ENCODE measurements around the gene GSTO2. TPM values are rescaled to one million over a fixed set of nuclear protein-coding genes. Genes with fewer than 3 reads are reported as not detected.

GSTO2 gene
- total and polyA plus RNA-seq, 2 donors (not counting 1 experiment from before 2014, with no cell fraction given) = 2.9 to 3.1 TPM

- Histone ChIP-seq H3K79me2 (ENCODE audit: control insufficient read depth, insufficient read depth, low read length) (peaks cover 20% of the 10 kb centered on the region), H3K36me3 (ENCODE audit: control insufficient read depth, insufficient read depth, low read length) (no peaks in the 10 kb centered on the region), H3K27ac (ENCODE audit: insufficient read depth, low read length) (no peak overlapping the region), H3K27me3 (ENCODE audit: control insufficient read depth, insufficient read depth, low read length) (no peaks in the 10 kb centered on the region), H3K4me1 (ENCODE audit: control insufficient read depth, extremely low read depth, insufficient read depth, low read length) (peaks cover 4% of the 10 kb centered on the region), H2AFZ (ENCODE audit: low read length) (no peak overlapping the region), H3K4me2 (ENCODE audit: extremely low read depth, insufficient read depth, low read length) (no peak overlapping the region), H3K9ac (ENCODE audit: insufficient read depth, low read length) (no peak overlapping the region), H4K20me1 (ENCODE audit: control insufficient read depth, extremely low read depth, insufficient read depth, low read length) (no peaks in the 10 kb centered on the region), H3K4me3 (replicated peaks in 1 of 4; ENCODE audit: control extremely low read depth in 1 of 4, insufficient read depth in 1 of 4, low read depth in 3 of 4, low read length in 4 of 4) (no peak overlapping the region), H3K9me3 (ENCODE audit: control insufficient read depth, insufficient read depth, low read depth, low read length) (no peaks in the 10 kb centered on the region)
- peak in 1 of 2 donors; percentile 19 for DNase-seq (ENCODE audit: low read depth in 2 of 2)
- no peak for TF ChIP-seq CTCF (conservative IDR thresholded peaks at IDR 0.05 in 1 of 2, IDR thresholded peaks at IDR 0.05 in 1 of 2; ENCODE audit: low read depth in 1 of 2, low read length in 2 of 2)
- TF ChIP-seq EZH2 (IDR thresholded peaks at IDR 0.05; ENCODE audit: low read length, missing control alignments) = no peak
These were observed 39.5 kb downstream of the GSTO2 start for GRCh38 chr10:104308439-104308903.

- Histone ChIP-seq H3K4me3 (replicated peaks in 1 of 4; ENCODE audit: control extremely low read depth in 1 of 4, insufficient read depth in 1 of 4, low read depth in 3 of 4, low read length in 4 of 4) (no peak overlapping the region), H3K27me3 (ENCODE audit: control insufficient read depth, insufficient read depth, low read length) (no peaks in the 10 kb centered on the region), H3K36me3 (ENCODE audit: control insufficient read depth, insufficient read depth, low read length) (peaks cover 14% of the 10 kb centered on the region), H3K79me2 (ENCODE audit: control insufficient read depth, insufficient read depth, low read length) (peaks cover 37% of the 10 kb centered on the region), H3K4me1 (ENCODE audit: control insufficient read depth, extremely low read depth, insufficient read depth, low read length) (peaks cover 4% of the 10 kb centered on the region), H4K20me1 (ENCODE audit: control insufficient read depth, extremely low read depth, insufficient read depth, low read length) (no peaks in the 10 kb centered on the region), H3K4me2 (ENCODE audit: extremely low read depth, insufficient read depth, low read length) (peak overlapping the region; percentile 10), H3K27ac (ENCODE audit: insufficient read depth, low read length) (peak overlapping the region; percentile 75), H3K9ac (ENCODE audit: insufficient read depth, low read length) (no peak overlapping the region), H2AFZ (ENCODE audit: low read length) (no peak overlapping the region), H3K9me3 (ENCODE audit: control insufficient read depth, insufficient read depth, low read depth, low read length) (no peaks in the 10 kb centered on the region)
- TF ChIP-seq CTCF (conservative IDR thresholded peaks at IDR 0.05 in 1 of 2, IDR thresholded peaks at IDR 0.05 in 1 of 2; ENCODE audit: low read depth in 1 of 2, low read length in 2 of 2) = no peak
- no peak for TF ChIP-seq EZH2 (IDR thresholded peaks at IDR 0.05; ENCODE audit: low read length, missing control alignments)
- peak; percentile 87 to 94 for DNase-seq (ENCODE audit: low read depth in 2 of 2)
These were observed 41.3 kb downstream of the GSTO2 start for GRCh38 chr10:104309980-104310978.

GRCh38 chr10:104311184-104311720, 42.3 kb downstream of the GSTO2 start:
- no peak overlapping the region for H2AFZ ChIP-seq (ENCODE audit: low read length)
- peaks cover 47% of the 10 kb centered on the region for H3K79me2 ChIP-seq (ENCODE audit: control insufficient read depth, insufficient read depth, low read length)
- no peak for TF ChIP-seq EZH2 (IDR thresholded peaks at IDR 0.05; ENCODE audit: low read length, missing control alignments)
- no peak for TF ChIP-seq CTCF (conservative IDR thresholded peaks at IDR 0.05 in 1 of 2, IDR thresholded peaks at IDR 0.05 in 1 of 2; ENCODE audit: low read depth in 1 of 2, low read length in 2 of 2)
- peak in 1 of 2 donors; percentile 8 for DNase-seq (ENCODE audit: low read depth in 2 of 2)
- no peak overlapping the region for H3K4me3 ChIP-seq (replicated peaks in 1 of 4; ENCODE audit: control extremely low read depth in 1 of 4, insufficient read depth in 1 of 4, low read depth in 3 of 4, low read length in 4 of 4)
- no peak overlapping the region for H3K4me2 ChIP-seq (ENCODE audit: extremely low read depth, insufficient read depth, low read length)
- no peaks in the 10 kb centered on the region for H3K27me3 ChIP-seq (ENCODE audit: control insufficient read depth, insufficient read depth, low read length)
- H4K20me1 ChIP-seq (ENCODE audit: control insufficient read depth, extremely low read depth, insufficient read depth, low read length) = no peaks in the 10 kb centered on the region
- no peak overlapping the region for H3K9ac ChIP-seq (ENCODE audit: insufficient read depth, low read length)
- H3K4me1 ChIP-seq (ENCODE audit: control insufficient read depth, extremely low read depth, insufficient read depth, low read length) = peaks cover 4% of the 10 kb centered on the region
- peaks cover 18% of the 10 kb centered on the region for H3K36me3 ChIP-seq (ENCODE audit: control insufficient read depth, insufficient read depth, low read length)
- H3K9me3 ChIP-seq (ENCODE audit: control insufficient read depth, insufficient read depth, low read depth, low read length) = no peaks in the 10 kb centered on the region
- peak overlapping the region; percentile 4 for H3K27ac ChIP-seq (ENCODE audit: insufficient read depth, low read length)

Data from fibroblast of lung (primary cell).